Endothelial cell of umbilical vein (primary cell): Measurements from ENCODE around the gene ZNF423.

ENCODE experiments used
- CTCF ChIP-seq, 2 donors: IDR thresholded peaks; 1 replicate in 1 of 2; 2 replicates in 1 of 2; pipeline ENCODE4 v1.5.1; 2011; ENCODE audit warnings: low read length in 2 of 2, mild to moderate bottlenecking in 2 of 2, moderate library complexity in 2 of 2, control low read depth in 1 of 2, inconsistent platforms in 1 of 2, low read depth in 1 of 2; ENCODE audit not compliant: insufficient read depth in 1 of 2; ENCODE audit errors: extremely low read depth in 1 of 2
- EZH2 ChIP-seq: IDR thresholded peaks from 2 replicates; pipeline ENCODE4 v1.6.1; 2012; ENCODE audit warnings: borderline replicate concordance, low read depth, mild to moderate bottlenecking, moderate library complexity, low read length, inconsistent platforms; ENCODE audit not compliant: severe bottlenecking
- MYC ChIP-seq: IDR thresholded peaks from one replicate; pipeline ENCODE4 v1.6.1; 2011; ENCODE audit warnings: mild to moderate bottlenecking, low read depth, low read length
- POLR2A ChIP-seq: IDR thresholded peaks from 2 replicates; pipeline ENCODE4 v1.6.1; 2012; ENCODE audit warnings: low read depth, mild to moderate bottlenecking, control low read depth, low read length
- POLR2AphosphoS5 ChIP-seq: IDR thresholded peaks from 2 replicates; pipeline ENCODE4 v1.6.1; 2012; ENCODE audit warnings: low read depth, mild to moderate bottlenecking, control low read depth, low read length, moderate library complexity; ENCODE audit not compliant: insufficient read depth

- TF ChIP-seq CTCF (IDR thresholded peaks at IDR 0.05; ENCODE audit: extremely low read depth in 1 of 2, insufficient read depth in 1 of 2, low read depth in 1 of 2, low read length in 2 of 2) (no peak), EZH2 (no peak), MYC (no peak), POLR2A (no peak), POLR2AphosphoS5 (no peak)
These were observed 173.2 kb downstream of the ZNF423 start for GRCh38 chr16:49682577-49683165.
